ENCODE results near the gene FAM234A. TPM values are rescaled to one million over a fixed set of nuclear protein-coding genes. Genes with fewer than 3 reads are reported as not detected.

The FAM234A gene
- polyA plus RNA-seq, 4 donors: 42.8 to 87.7 (median 73.3) TPM

DNA sequence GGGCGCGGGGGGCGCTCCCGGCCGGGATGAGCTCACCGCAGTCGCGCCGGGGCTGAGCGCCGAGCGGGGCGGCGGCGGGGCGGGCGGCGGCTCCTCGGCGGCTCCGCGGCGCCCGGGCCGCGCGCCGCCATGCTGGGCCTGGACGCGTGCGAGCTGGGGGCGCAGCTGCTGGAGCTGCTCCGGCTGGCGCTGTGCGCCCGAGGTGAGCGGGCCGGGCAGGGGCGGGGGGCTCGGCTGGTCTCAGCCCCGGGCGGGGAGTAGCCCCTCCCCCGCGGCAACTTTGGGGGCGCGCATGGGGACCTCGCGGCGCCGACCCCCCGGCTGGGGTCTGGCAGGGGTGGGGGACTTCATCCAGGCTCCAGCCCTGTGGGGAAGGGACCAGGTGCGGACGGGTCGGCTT lies 45.9 kb downstream of the FAM234A start, which contains the start of gene ARHGDIG:
TSS of gene ARHGDIG (plus strand) at position 40 of the 400 bp plus-strand sequence. CDS start at position 130, 90 bp downstream.
- no peak for DNase-seq (ENCODE audit: low read depth in 4 of 4, low spot score in 3 of 4)

DNA sequence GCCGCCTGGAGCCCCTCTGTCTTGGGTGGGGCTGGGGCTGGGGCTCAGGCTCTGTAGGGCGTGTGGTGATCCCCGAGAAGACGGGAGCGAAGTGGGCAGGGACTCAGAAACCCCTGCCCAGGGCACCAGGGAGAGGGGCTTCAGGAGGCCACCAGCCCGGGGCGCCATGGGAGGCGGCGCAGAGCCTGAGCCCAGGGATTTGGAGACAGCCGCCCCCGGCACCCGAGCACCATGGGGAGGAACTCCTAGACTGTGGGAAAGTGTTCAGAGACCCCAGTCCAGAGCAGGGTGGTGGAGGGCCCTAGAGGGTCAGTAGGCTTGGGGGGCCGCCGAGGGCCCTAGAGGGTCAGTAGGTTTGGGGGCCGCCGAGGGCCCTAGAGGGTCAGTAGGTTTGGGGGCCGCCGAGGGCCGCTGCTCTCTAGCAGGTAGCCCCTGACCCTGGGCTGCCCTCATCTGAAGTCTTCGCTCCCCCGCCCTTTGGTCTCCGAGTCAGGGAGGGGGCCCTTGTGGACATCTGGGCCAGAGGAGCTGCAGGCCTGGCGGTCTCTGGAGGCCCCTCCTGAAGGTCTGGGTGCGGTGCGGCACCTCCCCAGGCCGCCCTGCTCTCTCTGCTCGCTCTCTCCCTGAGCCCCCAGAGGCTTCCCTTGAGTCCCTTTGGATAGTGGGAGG lies 46.5 kb downstream of the FAM234A start:
- DNase-seq (ENCODE audit: low read depth in 4 of 4, low spot score in 3 of 4): no peak

DNA sequence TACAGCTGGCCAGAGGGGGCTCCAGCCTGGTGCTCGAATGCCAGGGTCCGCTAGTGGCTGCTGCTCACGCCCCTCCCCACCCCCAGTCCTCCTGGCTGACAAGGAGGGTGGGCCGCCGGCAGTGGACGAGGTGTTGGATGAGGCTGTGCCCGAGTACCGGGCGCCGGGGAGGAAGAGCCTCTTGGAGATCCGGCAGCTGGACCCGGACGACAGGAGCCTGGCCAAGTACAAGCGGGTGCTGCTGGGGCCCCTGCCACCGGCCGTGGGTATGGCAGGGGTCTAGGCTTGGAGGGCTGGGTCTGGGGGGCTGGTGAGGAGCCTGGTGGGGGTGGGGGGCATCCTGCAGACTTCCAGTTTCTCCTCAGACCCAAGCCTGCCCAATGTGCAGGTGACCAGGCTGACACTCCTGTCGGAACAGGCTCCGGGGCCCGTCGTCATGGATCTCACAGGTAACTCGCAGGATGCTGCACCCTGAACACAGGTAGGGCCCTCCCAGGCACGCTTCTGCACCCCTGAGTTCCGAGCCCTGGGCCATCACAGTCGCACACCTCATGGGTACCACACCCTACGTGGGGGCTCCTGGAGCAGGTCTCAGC lies 47.1 kb downstream of the FAM234A start:
- DNase-seq (ENCODE audit: low read depth in 4 of 4, low spot score in 3 of 4): no peak

DNA sequence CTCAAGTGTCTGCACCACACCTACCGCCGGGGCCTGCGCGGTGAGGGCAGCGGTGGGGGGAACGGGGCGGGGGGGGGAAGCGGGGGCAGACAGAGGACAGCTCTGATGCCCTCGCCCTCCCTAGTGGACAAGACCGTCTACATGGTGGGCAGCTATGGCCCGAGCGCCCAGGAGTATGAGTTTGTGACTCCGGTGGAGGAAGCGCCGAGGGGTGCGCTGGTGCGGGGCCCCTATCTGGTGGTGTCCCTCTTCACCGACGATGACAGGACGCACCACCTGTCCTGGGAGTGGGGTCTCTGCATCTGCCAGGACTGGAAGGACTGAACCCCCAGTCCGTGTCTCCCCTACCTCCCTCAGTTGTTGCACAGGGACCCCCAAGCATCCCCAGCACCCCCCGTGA lies 47.9 kb downstream of the FAM234A start:
- no peak for DNase-seq (ENCODE audit: low read depth in 4 of 4, low spot score in 3 of 4)

DNA sequence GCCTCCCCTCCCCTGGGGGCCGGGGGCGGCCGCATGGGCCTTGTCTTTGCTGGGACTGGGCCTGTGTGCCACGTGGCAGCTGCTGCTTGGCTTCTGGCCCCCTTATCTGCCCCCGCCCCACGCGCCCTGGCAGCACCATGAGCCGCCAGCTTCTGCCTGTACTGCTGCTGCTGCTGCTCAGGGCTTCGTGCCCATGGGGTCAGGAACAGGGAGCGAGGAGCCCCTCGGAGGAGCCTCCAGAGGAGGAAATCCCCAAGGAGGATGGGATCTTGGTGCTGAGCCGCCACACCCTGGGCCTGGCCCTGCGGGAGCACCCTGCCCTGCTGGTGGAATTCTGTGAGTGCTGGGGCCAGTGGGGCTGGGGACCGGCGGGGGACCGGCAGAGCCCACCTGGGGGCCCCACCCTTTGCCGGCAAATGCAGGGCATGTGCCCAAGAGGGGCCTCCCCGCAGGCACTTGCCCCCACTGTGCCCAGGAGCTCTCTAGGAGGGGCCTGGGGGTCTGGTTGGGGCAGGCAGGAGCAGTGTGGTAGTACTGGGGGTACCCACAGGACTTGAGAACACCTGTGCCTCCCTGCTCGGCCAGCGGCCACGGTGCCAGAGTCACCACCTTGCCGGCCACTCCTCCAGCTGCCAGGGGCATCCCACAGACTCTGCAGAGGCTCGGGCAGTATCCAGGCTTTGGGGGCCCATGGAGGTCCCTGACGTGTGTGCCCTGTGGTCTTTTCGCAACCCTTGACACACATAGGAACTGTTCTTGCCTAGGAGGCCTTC lies 48.6 kb downstream of the FAM234A start, which contains the start of gene PDIA2:
TSS of gene PDIA2 (plus strand) at position 132 of the 773 bp plus-strand sequence. CDS start at position 138, 6 bp downstream.
- DNase-seq (ENCODE audit: low read depth in 4 of 4, low spot score in 3 of 4): no peak

DNA sequence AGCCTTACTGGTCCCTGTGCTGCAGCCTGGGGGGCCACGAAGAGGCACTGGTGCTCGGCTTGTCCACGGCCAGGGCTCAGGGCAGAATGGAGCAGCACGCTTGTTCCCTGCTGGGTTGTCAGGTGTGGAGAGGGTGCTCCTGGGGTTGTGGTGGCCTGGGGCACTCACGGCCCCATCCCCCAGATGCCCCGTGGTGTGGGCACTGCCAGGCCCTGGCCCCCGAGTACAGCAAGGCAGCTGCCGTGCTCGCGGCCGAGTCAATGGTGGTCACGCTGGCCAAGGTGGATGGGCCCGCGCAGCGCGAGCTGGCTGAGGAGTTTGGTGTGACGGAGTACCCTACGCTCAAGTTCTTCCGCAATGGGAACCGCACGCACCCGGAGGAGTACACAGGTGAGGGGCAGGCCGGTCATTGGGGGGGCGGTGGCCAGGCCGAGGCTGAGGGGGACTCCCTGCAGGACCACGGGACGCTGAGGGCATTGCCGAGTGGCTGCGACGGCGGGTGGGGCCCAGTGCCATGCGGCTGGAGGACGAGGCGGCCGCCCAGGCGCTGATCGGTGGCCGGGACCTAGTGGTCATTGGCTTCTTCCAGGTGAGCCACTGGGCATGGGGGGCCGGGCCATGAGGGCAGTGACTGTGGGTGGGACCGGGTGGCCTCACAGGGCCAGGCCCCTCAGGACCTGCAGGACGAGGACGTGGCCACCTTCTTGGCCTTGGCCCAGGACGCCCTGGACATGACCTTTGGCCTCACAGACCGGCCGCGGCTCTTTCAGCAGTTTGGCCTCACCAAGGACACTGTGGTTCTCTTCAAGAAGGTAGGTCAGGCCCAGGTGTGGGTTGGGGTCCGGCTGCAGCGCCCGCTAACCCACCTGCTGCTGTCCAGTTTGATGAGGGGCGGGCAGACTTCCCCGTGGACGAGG lies 49.8 kb downstream of the FAM234A start:
- no peak for DNase-seq (ENCODE audit: low read depth in 4 of 4, low spot score in 3 of 4)

DNA sequence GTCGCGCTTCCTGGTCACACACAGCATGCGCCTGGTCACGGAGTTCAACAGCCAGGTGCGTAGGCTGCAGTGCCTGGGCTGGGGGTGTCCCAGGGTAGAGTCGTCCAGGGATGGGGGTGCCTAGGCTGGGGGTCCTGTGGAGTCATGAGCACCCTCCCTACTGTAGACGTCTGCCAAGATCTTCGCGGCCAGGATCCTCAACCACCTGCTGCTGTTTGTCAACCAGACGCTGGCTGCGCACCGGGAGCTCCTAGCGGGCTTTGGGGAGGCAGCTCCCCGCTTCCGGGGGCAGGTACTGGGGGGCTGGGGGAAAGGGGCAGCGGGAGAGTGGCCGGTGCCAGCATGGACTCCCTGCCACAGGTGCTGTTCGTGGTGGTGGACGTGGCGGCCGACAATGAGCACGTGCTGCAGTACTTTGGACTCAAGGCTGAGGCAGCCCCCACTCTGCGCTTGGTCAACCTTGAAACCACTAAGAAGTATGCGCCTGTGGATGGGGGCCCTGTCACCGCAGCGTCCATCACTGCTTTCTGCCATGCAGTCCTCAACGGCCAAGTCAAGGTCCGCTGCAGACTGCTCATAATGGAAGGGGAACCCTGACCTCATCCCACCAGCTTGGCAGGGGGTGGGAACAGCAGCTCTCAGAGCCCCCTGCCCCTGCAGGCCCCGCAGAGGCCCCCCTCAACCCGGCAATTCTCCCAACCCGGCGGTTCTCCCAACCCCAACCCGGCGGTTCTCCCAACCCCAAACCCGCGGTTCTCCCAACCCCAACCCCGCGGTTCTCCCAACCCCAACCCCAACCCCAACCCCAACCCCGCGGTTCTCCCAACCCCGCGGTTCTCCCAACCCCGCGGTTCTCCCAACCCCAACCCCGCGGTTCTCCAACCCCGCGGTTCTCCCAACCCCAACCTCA lies 50.8 kb downstream of the FAM234A start:
- DNase-seq (ENCODE audit: low read depth in 4 of 4, low spot score in 3 of 4): no peak

DNA sequence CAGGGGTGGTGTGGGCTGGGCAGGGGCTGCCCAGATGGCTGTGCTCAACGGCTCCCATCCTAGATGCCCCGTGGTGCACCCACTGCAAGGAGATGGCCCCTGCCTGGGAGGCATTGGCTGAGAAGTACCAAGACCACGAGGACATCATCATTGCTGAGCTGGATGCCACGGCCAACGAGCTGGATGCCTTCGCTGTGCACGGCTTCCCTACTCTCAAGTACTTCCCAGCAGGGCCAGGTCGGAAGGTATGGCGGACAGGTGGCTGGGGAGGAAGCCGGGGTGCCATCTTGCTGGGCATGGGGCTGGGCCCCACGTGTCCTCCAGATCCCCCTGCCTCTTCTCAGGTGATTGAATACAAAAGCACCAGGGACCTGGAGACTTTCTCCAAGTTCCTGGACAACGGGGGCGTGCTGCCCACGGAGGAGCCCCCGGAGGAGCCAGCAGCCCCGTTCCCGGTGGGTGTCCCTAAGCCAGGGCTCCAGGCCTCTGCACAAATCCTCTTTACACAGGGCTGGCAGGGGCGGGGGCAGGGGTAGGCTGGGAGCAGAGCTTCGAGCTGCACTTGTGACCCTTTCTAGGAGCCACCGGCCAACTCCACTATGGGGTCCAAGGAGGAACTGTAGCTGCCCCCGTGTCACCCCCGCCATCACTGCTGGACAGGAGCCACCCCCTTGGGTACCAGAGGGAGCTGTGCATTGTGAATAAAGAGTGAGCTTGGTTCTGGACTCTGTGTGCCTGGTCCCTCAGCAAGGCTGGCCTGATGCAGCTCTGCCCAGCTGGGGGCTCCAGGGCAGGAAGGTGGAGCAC lies 52.1 kb downstream of the FAM234A start:
- DNase-seq (ENCODE audit: low read depth in 4 of 4, low spot score in 3 of 4): no peak

DNA sequence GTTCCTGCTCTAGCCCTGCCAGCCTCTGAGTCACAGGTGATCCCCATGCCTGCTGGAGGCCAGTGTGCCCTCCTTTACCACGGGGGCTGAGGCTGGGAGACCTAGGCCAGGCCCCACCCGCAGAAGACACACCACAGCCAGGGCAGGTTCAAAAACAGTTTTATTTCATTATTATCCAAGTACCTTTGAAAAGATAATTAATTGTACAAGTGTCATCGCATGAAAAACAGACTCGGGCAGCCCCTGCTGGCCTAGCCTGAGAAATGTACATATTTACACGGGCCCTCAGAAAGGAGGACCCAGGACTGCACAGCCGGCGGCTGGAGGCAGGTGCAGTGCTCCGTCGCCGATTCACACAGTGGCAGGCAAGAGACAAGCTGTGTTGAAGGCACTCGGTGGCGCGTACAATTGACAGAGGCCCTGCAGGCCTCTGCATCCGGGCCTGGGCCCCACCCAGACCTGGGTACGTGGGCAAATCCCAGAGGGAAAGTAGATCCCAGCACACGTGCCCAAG lies 52.7 kb downstream of the FAM234A start:
- no peak for DNase-seq (ENCODE audit: low read depth in 4 of 4, low spot score in 3 of 4)

DNA sequence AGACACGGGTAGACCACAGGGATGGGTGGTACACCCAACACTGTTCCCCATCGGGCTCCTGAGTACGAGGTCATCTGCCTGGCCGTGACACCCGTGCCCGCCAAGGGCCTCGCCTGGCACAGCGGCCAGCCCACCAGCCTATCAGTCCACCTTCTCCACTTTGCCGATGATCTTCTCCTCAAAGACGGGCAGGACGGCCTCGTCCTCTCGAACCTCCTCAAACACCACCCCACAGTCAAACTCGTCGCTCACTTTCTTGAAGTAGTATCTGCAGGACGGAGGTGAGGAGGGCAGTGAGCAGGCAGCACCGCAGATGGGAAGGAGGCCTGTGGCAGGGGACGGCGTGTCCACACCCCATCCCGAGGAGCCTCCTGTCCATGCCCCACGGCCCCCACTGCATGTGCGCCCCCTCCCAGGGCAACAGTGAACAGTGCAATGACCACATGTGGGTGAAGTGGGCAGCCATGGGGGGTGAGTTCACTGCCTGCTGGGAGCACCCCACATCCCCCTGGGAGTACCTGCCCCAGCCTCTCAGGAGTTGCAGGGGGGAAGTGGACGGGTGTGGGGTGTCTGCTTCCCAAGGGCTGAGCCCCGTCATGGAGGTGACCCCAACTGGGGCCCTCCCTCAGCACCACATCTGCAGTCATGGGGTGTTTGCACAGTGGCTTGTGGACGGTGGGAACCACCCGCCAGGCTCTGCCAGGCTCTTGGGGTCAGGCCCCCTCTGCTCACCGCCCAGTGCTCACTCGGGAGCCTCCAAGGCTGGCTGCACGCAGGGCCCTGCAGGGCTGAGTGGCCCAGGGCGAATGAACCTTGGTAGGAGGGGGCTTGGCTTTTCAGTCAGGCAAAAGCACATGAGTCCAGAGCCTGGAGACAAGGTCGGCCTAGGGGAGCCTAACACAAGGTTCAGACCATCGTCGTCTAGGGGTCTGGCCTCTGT lies 53.6 kb downstream of the FAM234A start:
- no peak for DNase-seq (ENCODE audit: low read depth in 4 of 4, low spot score in 3 of 4)

DNA sequence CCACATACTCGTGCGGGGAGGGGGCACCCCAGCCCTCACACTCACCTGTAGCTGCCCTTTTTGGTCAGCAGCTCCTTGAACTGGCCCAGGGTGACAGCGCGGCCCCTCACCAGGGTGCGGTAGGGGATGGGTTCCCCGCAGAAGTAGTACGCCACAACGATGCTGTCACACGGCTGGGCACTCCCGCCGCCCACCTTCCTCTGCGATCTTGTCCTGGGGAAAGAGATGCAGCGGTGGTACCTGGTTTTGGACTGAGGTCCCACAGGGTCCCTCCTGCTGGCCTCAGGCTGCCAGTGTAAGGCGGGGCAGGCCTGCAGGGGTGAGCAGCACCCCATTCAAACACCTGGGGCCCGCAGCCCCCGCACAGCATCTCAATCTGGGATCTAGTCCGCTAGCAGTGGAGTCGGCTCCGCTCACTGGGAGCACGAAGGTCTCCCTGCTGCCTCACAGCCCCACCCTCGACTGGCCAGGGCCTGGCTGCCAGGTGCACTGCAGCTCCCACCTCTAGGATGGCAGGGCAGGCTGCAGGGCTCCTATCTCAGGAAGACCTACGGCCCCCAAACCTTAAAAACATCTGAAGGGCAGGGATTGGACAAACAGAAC lies 54.9 kb downstream of the FAM234A start:
- no peak for DNase-seq (ENCODE audit: low read depth in 4 of 4, low spot score in 3 of 4)

DNA sequence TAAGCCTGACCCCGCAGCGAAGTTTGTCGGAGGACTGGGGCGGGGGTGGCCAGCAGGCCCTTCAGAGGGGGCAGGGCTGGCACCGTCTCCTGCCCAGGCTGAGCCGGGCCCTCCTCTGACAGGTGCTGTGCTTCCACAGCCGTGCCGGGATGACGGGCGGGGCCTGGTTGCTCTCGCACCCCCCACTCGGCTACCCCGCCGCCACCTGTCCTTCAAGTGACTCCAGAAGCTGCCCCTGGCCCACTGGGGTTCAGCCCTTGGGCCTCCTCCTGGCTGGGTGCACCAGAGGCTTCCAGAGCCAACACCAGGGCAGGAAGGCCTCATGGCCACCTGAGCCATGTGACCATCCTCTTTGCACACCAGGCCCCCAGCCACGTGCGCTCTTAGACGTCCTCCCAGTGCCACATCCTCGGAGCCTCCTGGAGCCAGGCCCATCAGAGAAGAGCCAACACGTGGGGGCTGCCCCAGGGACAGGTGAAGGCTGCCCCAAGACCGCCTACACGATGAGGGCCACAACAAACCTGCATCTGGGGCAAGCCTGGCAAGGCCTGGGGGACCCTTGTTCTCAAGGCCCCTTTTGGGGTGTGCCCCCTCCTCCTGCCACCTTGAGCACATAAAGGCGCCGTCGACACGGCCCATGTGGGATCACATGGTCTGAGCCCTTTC lies 55.5 kb downstream of the FAM234A start:
- no peak for DNase-seq (ENCODE audit: low read depth in 4 of 4, low spot score in 3 of 4)

DNA sequence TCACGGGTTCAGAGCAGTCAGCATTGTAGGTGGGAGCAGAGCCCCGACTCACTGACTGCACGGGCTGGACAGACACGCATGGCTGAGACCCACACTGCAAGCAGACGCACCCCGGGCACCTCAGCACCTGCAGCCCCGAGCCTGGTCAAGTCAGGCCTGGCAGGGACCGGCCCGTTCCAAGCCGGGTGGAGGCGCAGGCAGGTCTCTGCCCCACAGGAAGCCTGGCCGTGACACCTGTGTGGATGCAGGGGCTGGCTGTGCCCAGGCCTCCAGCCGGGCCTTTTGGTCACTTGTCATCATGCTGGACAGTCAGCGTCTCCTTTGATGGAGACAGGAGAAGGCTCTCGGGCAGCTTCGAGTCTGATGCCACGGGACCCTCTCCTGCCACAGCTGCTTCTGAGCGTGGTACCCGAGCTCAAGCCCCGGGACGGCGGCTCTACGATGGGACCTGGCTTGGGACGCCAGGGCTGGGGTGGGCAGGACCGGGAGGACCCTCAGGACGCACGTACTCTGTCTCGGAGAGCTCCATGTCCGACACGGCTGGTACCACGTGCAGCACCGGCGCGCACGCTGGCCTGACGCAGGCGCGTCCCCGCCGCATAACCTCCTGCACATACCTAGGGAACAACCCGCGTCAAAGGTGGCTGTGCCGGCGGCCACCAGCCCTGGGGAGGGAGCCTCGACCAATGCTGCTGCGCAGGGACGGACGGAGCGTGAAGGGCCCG lies 56.2 kb downstream of the FAM234A start:
- no peak for DNase-seq (ENCODE audit: low read depth in 4 of 4, low spot score in 3 of 4)

DNA sequence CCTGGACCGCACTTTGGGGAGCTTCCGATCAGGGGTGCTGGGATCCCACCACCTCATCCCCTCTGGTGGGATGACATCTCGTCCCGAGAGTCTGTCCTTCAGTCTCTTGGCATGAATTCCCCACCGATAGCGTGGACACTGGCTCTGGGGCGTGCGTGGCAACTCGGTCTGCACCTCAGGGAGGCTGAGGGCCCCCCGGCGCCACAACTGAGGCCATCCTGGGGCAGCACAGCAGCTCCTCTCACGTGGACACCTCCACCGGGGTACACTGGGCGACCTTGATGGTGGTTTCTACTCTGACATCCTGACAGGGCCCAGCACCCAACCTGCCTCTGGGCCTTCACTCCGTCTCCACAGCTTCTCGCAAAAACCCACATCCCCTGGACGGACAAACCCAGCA lies 56.9 kb downstream of the FAM234A start:
- DNase-seq (ENCODE audit: low read depth in 4 of 4, low spot score in 3 of 4): no peak

DNA sequence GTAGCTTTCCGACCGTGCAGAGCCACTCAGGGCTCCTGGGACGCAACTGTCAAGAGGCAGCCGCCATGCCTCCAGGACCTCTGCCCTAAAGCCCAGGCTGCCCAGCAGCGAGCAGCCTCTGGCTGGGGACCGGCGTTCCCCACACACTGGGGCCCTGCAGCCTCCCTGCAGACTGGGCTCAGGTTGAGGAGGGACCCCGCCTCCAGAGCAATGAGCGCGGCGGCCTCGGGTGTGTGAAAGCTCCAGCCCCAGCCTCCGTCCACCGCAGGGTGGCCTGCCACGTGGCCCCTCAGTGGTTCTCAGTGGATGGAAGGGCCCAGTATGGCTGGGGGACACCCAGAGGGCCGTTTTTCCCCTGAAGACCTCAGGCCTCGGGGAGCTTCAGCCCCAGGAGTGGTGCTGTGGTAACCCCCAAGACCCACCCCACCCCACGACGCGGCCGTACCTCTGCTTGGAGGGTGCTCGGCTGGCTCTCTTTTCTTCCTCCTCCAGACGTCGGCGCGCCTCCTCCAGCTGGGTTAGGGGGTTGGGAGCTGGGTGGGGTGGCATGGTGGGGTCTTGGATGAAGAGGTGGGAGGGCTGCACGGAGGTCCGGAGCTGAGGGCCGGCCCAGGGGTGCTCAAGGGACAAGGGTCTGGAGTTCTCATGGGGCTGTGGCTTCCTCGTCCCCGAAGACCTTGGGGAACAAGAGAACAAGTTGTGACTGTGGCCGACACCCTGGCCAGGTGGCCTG lies 58.6 kb downstream of the FAM234A start:
- DNase-seq (ENCODE audit: low read depth in 4 of 4, low spot score in 3 of 4): no peak

Data from left renal pelvis (tissue), 4 donors.